GDM1 (cell line): ENCODE data around the gene UBR1.

Source experiments
- DNase-seq: peaks from one replicate; lab custom pipeline; 2025; lab: John Stamatoyannopoulos, UW

The UBR1 gene

DNA sequence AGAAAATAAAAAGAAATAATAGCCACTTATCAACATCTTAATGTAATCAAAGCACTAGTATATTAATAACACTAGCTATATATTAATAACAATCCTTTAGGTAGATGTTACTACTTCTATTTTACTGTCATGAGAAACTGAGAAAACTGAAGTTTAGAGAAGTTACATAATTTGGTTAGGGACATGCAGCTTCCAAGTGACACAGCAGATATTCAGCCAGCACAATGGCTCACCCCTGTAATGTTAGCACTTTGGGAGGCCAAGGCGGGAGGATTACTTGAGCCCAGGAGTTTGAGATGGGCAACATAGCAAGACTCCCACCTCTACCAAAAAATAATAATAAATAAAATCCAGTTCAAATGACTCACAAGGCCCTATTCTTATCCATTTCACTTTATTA, 1.9 kb upstream of the UBR1 start:
- no peak for DNase-seq

DNA sequence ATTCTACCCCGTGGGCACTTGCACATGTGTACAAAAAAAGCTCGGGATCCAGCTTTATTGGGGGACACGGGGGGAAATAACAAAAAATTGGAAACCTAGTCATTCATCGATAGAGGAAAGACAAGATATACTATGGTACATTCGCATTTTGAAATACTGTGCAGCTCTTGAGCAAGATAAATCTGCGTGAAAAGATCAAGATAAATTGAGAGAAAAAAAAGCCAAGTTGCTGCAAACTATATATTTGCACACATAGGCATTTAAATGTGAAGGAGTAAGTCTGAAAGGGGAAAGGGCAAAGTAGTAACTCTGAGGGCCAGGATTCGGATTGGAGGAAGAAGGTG, 620 bp upstream of the UBR1 start:
- no peak for DNase-seq

DNA sequence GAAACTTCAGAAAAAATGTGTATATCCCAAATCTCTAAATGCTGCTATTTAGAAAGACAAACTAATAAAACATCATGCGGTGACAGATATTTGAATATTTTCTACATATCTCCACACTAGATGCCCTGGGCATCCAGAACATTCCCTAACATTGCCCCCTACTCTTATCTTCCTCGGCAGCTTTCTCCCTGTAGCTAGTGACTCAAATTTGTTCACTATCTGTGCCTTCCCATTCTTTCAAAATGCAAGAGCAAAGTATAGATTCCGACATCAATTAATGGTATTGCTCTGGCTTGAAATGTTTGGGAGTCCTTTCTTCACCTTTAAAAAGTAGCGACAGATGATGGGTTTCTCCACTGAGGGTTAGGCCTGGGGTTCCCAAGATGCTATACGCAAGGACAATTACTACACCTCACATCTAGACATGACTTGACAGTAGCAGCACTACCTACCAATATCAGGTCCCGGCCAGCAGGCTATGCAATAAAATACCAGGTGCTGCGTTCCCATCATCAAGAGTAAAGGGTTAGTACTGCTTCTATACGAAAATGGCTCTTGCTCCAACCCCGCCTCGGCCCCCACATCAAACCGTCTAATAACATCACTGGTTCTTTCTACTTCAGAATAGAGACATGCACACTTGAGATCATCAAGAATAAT, 631 bp downstream of the UBR1 start:
- no peak for DNase-seq

DNA sequence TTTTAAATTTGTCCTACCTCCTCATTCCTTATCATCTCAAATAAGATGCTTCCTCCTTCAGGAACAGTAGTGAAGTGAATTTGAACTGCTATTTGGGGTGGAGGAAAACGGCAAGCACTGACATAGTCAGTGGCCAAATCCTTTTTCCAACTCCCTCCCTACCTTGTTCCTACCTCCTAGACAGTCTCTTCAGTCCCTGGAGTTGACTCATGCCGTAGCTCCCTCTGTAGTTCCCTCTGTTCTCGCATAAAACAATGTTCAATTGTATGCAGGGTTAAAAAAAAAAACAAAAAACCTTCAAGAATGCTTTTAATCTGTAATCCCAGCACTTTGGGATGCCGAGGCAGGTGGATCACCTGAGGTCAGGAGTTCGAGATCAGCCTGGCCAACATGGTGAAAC, 1.4 kb downstream of the UBR1 start:
- DNase-seq: no peak

DNA sequence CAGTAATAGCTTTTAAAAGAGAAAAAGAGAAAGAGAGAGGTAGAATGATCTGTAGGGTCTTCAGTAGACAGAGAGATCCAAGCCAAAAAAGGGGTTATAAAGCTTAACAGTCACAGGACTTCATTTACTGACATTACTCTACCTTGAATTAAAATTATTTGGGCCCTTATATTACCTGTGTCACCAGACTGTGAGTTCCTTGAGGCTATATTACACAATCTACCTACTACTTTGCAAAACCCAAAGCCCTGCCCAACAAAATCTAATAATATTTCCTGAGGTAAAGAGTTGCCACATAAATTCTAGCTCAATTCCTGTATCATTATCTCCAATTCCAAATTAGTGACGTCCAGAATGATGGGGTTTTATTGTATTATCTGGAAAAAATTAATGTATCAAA, 1.9 kb downstream of the UBR1 start:
- no peak for DNase-seq

DNA sequence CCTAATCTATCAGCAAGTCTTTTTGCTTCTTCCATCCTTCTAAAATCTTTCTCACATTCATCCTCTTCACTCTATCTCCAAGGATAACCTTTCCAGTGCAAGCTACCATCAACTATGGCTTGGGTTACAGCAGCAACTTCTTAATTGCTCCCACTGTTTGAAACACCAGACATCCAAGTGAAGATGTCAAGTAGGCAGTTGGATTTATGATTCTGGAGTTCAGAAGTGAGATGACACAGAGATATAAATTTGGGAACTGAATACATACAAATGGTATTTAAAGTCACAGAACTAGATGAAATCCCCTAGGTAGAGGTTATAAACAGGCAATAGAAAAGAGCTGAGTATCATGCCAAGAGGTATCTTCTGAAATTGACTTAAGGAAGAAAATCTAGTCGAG, 3.7 kb downstream of the UBR1 start:
- no peak for DNase-seq

DNA sequence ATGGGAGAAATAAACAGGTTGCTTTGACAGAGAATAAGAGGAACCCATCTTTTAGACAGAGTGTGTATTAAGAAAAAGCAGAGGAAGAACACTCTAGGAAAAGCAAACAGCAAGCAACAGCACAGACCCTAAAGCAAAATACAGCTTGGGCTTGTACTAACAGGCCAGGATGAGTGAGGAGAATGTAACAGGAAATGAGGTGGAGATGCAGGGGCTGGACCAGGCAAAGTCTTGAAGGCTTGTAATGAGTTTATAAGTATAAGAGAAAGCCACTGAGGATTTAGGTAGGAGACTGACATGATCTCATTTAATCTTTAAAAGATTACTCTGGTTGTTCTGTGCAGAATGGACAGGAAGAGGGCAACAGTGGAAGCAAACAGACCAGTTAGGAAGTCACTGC, 4.9 kb downstream of the UBR1 start:
- DNase-seq: no peak

DNA sequence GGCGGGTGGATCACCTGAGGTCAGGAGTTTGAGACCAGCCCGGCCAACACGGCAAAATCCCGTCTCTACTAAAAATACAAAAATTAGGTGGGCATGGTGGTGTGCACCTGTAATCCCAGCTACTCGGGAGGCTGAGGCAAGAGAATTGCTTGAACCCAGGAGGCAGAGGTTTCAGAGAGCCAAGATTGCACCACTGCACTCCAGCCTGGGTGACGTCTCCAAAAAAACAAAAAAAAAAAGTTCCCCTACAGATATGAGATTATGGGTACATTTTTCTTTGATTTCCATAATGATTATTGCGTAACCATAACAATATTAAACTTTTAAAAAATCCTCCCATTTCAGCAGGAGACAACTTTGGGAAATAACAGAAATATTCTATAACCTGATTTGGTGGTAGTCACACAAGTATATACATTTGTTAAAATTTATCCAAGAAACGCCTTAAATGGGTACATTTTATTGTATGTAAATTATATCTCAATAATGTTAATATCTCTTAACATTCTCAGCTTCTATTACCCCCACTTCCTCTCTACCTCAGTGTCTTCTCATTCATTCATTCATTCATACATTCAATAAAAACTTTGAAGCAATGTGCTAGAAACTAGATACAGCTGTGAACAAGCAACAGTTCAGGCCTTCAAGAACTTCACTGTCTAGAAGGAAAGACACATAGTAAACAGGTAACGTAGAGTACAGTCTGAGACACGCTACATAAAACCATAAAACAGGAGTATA, 6.6 kb downstream of the UBR1 start:
- no peak for DNase-seq

DNA sequence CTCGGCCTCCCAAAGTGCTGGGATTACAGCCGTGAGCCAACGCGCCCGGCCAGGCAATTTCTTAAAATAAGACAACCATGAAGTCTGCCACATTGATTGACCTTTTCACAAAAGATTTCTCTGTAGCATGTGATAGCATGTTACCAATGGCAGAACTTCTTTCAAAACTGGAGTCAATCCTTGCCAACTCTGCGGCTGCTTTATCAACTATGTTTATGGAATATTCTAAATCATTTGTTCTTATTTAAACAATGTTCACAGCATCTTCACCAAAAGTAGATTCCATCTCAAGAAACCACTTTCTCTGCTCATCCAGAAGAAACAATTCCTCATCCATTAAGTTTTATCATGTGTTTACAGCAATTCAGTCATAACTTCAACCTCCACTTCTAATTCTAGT, 9.4 kb downstream of the UBR1 start:
- no peak for DNase-seq

DNA sequence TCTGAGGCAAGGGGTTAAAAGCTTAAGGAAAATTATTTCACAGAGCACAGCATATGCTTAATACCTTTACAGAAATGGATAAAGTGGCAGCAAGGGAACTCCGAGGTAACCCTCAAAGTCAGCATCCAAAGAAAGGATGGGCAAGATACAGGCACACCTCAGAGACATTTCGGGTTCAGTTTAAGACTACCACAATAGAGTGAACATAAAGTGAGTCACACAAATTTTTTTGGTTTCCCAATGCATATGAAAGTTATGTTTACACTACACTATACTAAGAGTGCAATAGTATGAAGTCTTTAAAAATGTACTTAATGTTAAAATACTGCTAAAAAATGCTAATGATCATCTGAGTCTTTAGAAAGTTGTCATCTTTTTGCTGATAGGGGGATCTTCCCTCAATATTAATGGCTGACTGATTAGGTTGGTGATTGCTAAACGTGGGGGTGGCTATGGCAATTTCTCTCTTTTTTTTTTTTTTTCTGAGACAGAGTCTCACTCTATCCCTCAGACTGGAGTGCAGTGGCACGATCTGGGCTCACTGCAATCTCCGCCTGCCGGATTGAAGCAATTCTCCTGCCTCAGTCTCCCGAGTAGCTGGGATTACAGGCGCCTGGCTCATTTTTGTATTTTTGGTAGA, 10.0 kb downstream of the UBR1 start:
- no peak for DNase-seq

DNA sequence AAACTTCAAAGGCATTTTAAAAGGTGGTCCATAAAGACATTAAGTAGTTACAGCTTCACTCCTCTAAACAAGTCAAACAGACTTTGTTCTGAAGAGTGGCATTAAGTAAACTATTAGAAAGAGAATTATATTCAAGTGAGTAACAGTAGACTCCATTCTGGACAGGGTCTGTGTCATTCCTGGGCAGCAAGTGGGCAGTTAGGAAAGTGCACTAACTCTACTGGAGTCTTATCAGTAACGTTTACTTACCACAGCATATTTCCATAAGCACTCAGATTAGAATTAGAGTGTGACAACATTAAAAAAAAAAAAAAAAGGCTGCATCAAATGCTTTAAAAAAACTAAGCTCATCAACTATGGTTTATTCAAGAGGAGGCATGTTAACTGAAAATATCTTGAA, 10.6 kb downstream of the UBR1 start:
- no peak for DNase-seq

DNA sequence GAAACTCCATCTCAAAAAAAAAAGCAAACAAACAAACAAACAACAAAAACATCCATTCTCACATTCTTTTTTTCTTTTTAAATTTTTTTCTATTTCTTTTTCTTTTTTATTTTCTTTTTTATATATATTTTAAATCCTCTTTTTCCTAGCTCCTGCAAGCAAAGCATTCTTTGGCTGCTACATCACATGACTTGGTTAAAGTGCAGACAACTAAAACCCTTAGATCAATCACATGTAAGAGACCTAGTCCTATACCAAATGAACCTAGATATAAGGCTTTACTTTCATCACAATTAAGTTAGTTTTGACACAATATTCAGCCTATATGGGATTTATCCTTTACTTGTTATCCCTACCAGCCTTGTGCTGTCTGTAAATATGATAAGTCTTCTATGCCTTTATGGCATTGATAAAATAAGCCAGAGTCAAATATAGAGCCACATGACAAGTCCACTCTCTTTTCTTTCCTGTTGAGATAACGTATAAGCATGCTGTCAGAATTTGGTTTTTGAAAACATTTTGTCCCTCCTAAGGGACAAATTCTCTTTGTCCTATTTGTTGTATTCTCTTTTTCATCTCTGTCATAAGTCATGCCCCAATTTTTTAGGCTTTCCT, 11.3 kb downstream of the UBR1 start:
- no peak for DNase-seq

DNA sequence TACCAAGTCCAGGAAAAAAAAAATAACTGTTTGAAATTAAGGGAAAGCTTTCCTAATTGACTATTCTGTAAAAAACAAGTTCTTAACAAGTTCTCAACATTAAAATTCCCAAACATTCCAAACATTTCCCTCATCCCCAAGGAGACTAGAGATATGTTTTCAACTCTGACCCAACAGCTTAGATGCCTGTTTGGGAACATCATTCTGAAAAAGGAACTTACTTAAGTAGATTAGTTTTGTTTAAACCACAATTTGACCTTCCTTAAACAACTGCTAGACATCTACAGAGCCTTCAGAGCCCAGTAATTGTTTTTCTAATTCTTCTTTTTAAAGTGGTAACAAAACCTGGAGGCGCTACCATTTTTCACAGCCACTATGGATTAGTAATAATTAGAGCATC, 12.8 kb downstream of the UBR1 start:
- no peak for DNase-seq

DNA sequence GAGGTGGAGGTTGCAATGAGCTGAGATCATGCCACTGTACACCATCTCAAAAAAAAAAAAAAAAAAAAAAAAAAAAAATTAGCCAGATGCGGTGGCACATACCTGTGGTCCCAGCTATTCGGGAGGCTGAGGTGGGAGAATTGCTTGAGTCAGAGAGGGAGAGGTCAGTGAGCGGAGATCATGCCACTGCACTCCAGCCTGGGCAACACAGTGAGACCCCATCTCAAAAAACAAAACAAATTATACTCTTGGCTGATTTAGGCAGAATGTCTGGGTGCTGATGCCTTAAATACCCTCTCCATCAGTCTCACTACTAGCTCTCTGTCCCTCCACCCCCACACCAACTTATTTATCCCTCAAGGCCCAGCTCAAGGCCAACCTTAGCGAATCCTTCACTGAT, 14.0 kb downstream of the UBR1 start:
- no peak for DNase-seq

DNA sequence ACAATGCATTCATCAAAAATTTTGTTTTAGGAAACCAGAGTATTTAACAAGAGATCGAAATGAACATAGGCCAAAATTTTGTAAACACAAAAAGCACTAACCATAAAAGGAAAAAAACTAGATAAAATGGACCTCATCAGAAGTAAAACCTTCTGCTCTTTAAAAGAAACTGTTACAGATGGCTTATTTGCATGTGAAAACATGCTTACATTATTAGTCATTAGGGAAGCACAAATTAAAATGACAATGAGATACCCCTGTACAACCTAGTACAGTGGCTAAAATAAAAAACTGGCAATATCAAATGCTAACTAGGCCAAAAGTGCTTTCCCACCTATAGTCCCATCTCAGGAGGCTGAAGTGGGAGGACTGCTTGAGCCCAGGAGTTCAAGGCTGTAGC, 19.3 kb downstream of the UBR1 start:
- DNase-seq: no peak

DNA sequence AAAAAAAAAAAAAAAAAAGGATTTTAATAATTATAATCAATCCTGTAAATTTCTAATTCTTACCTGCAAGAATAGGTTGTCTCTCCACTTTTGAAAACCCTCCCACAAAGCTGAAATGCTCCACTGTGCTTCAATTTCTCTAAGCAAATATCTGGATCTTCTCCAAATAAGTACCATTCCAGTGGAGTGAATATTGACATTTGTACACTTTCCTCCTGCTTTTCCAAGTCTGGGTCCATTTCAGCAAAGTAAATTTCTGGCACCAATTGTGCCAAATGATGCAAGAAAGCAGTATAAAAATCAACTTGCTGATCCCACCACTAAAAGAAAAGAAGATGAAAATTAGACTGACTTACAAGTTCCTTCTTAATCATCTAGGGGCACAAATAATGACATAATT, 19.9 kb downstream of the UBR1 start:
- no peak for DNase-seq

DNA sequence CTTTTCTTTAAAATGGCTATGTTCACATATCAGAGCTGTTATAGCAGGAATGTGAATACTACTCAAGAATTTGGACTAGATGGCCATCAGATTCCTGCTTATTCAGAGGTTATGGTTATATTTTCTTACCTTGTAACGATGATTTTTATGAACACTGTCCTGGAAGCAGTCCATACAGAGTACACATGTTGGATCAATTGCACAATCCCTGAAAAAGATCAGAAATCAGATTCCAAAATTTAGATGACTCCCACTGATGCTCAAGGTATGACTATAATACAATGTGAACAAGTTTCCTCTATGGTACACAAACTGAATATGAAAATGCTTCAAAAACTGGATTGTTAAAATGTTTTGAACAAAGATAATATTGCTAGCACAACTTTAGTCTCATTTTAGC, 23.3 kb downstream of the UBR1 start:
- no peak for DNase-seq

DNA sequence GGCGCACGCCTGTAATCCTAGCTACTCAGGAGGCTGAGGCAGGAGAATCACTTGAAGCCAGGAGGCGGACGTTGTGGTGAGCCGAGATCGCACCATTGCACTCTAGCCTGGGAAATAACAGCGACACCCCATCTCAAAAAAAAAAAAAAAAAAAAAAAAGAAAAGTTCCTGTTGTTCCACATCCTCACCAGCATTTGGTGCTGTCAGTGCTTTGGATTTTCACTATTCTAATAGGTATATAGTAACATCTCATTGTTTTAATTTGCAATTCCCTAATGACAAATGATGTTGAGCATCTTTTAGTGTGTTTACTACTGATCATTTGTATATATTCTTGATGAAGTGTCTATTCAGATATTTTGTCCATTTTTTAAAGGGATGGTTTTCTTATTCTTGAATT, 24.6 kb downstream of the UBR1 start:
- DNase-seq: no peak

DNA sequence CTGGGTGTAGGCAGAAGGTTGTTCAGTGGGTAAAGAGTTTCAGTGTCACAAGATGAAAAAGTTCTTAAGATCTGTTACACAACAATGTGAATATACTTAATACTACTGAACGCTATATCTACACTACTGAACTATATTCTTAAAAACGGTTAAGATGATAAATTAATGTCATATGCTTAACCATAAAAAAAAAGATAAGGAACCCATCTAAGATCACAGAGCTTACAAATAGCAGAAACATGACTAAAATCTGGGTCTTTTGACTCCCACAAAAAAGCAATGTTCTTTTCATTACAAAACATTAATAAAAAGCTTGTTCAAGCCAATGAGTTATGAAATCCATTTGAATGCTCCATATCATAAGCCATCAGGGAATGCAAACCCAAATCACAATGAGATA, 34.4 kb downstream of the UBR1 start:
- no peak for DNase-seq

DNA sequence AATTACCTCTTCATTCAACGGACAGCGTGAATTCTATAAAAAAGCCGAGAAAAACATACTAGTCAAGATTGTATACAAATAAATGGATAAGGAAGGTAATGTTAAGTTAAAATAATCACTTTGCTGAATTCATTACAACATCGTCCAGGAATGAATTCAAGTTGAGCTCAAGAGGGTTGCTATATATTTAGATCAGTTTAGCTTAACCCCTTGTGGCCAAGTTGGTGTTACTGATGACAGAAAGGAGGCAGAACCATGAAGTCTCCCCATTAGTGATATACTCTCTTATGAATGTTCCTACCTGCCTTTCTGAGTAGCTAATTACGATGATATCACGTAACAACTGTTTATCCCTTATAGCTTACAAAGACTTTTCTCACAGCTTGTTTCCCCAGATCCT, 34.9 kb downstream of the UBR1 start:
- DNase-seq: no peak

DNA sequence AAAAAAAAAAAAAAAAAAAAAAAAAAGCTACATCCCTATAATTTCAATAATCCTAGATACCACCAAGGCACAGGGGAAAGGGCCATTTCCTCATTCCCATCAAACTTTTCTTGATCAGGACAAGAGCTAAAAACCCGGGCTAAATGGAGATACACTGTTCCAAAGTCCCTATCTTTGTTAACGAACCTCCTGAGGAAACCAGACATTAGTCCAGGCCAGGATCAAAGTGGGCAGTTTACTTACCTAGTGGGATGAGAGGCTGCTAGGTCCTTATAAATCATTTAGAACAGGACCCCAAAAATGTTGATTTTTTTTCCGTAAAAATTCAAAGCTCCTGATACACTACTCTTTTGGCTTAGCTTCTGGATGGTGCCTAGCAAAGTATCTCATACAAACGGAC, 35.6 kb downstream of the UBR1 start:
- no peak for DNase-seq

DNA sequence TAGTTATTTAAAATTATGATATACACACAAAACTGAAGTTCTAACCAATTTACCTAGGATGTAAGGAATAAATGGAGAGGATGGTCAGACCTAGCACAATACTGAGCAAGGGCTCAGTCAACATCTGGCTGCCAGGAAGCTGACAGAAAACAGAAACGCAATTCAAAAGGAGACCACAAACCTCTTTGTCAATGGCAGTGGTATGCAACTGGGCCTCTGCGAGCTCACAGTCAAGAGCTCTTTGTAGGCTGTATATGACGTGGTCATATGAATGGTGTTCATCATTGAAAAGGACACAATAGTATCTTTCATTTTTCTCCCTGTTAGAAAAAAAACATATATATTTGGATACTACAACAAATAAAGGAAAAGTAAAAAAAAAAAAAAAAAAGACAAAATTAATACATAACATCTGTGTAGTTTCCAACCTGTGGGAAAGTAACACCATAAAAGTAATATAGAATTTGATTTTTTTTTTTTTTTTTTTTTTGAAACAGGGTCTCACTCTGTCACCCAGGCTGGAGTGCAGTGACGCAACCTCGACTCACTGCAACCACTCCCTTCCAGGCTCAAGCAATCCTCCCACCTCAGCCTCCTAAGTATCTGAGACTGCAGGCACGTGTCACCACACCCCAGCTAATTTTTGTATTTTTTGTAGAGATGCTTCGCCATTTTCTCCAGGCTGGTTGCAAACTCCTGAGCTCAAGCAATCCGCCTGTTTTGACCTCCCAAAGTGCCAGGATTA, 37.9 kb downstream of the UBR1 start:
- DNase-seq: no peak

DNA sequence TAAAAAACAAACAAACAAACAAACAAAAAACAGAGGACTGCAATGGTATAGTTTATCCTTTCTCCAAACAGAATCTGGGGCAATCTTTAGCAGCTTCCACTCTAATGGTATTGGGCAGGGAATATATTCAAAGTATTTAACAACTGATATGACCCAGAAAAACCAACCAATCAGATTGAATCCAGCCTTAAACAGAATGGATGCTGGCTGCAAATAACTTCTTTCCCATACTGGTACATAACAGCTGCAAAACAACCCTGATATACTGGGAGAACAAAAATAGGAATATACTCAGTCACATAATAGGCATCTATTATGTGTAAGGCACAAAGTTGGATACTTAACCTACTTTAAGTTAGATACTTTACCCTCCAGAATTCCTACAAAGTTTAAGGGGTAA, 49.1 kb downstream of the UBR1 start:
- DNase-seq: no peak
